Neural progenitor cell (in vitro differentiated cells): ENCODE measurements around the gene UPF2. TPM values are rescaled to one million over a fixed set of nuclear protein-coding genes. Genes with fewer than 3 reads are reported as not detected.

Source experiments
- DNase-seq: peaks from one replicate; pipeline ENCODE4 v3.0.0-alpha.2; 2016; ENCODE audit warnings: low spot score
- H2AFZ ChIP-seq: fragments of 200-600 bp; sonication (generic); replicated peaks from 2 replicates; pipeline ENCODE4 v1.6.1; 2016; ENCODE audit warnings: antibody characterized with exemption
- H3F3A ChIP-seq: fragments of 200-600 bp; sonication (generic); 2 replicates; pipeline ENCODE4 v1.6.1; 2016; ENCODE audit warnings: antibody characterized with exemption, low read depth
- H3K27ac ChIP-seq: fragments of 200-600 bp; sonication (generic); 2 replicates; pipeline ENCODE4 v1.5.1; 2016; ENCODE audit warnings: mild to moderate bottlenecking
- H3K27me3 ChIP-seq: fragments of 200-600 bp; sonication (generic); 2 replicates; pipeline ENCODE4 v1.6.1; 2016; ENCODE audit warnings: mild to moderate bottlenecking, moderate library complexity
- H3K36me3 ChIP-seq: fragments of 200-600 bp; sonication (generic); 2 replicates; pipeline ENCODE4 v1.5.1; 2016
- H3K4me1 ChIP-seq: fragments of 200-600 bp; sonication (generic); 2 replicates; pipeline ENCODE4 v1.6.1; 2016; ENCODE audit warnings: mixed run types
- H3K4me2 ChIP-seq: fragments of 200-600 bp; sonication (generic); 2 replicates; pipeline ENCODE4 v1.6.1; 2016
- H3K4me3 ChIP-seq: fragments of 200-600 bp; sonication (generic); 2 replicates; pipeline ENCODE4 v1.5.1; 2016
- H3K79me2 ChIP-seq: fragments of 200-600 bp; sonication (generic); 2 replicates; pipeline ENCODE4 v1.6.1; 2016; ENCODE audit warnings: low read depth
- H3K9ac ChIP-seq: fragments of 200-600 bp; sonication (generic); 2 replicates; pipeline ENCODE4 v1.6.1; 2016
- H3K9me3 ChIP-seq: fragments of 200-600 bp; sonication (generic); 2 replicates; pipeline ENCODE4 v1.5.1; 2016; ENCODE audit warnings: low read depth
- H4K20me1 ChIP-seq: fragments of 200-600 bp; sonication (generic); 2 replicates; pipeline ENCODE4 v1.6.1; 2016; ENCODE audit warnings: low read depth
- H3K27ac Mint-ChIP-seq: 3 replicates; pipeline ENCODE4 v1.8.0; 2021; ENCODE audit warnings: mixed read lengths
- H3K27me3 Mint-ChIP-seq: 2 replicates; pipeline ENCODE4 v1.8.0; 2022; ENCODE audit warnings: low read depth, mild to moderate bottlenecking, inconsistent platforms, moderate library complexity, mixed read lengths; ENCODE audit not compliant: insufficient read depth
- H3K36me3 Mint-ChIP-seq: 3 replicates; pipeline ENCODE4 v1.8.0; 2021; ENCODE audit warnings: mixed read lengths
- H3K4me1 Mint-ChIP-seq: 3 replicates; pipeline ENCODE4 v1.8.0; 2021; ENCODE audit warnings: mixed read lengths
- H3K4me3 Mint-ChIP-seq: 3 replicates; pipeline ENCODE4 v1.8.0; 2021; ENCODE audit warnings: mild to moderate bottlenecking, moderate library complexity, mixed read lengths
- H3K9me3 Mint-ChIP-seq: 3 replicates; pipeline ENCODE4 v1.8.0; 2020; ENCODE audit warnings: mixed read lengths
- EZH2 ChIP-seq: fragments of 200-600 bp; sonication (generic); IDR thresholded peaks from 2 replicates; pipeline ENCODE4 v1.6.1; 2017; ENCODE audit warnings: antibody characterized with exemption, mild to moderate bottlenecking, moderate library complexity
- EZH2phosphoT487 ChIP-seq: fragments of 200-600 bp; sonication (generic); IDR thresholded peaks from 2 replicates; pipeline ENCODE4 v1.6.1; 2017; ENCODE audit warnings: antibody characterized with exemption
- total RNA-seq: library from RNA; depleted of rRNA; stranded (reverse); fragments of >200 nt; gene quantifications from 2 replicates; pipeline ENCODE4 v1.2.3, GENCODE V29; 2015; ENCODE audit warnings: low replicate concordance
- TF ChIP-seq, protein P1 (sequence below): fragments of 200-600 bp; sonication (generic); IDR thresholded peaks from 2 replicates; pipeline ENCODE4 v1.5.1; 2017; ENCODE audit warnings: antibody characterized with exemption, mild to moderate bottlenecking

Gene UPF2
- total RNA-seq, 1 donor from 2014 or later = 33.2 TPM

GRCh38 chr10:11961771-11962170, 80.8 kb downstream of the UPF2 start:
- peaks cover 4% of the 10 kb centered on the region for H3K9me3 Mint-ChIP-seq
- no peaks in the 10 kb centered on the region for H3K27me3 Mint-ChIP-seq
- Histone ChIP-seq H3K4me1 (no peaks in the 10 kb centered on the region), H3K79me2 (no peaks in the 10 kb centered on the region), H3K36me3 (peaks cover 11% of the 10 kb centered on the region), H3K27ac (no peak overlapping the region), H2AFZ (no peak overlapping the region), H3K4me3 (no peak overlapping the region), H3K27me3 (no peaks in the 10 kb centered on the region), H3F3A (no peaks in the 10 kb centered on the region), H3K4me2 (no peak overlapping the region), H3K9me3 (no peaks in the 10 kb centered on the region), H3K9ac (no peak overlapping the region), H4K20me1 (no peaks in the 10 kb centered on the region)
- no peak overlapping the region for H3K4me3 Mint-ChIP-seq
- no peak overlapping the region for H3K27ac Mint-ChIP-seq
- no peaks in the 10 kb centered on the region for H3K4me1 Mint-ChIP-seq
- DNase-seq = no peak
- peaks cover 40% of the 10 kb centered on the region for H3K36me3 Mint-ChIP-seq
- TF ChIP-seq, protein P1, sequence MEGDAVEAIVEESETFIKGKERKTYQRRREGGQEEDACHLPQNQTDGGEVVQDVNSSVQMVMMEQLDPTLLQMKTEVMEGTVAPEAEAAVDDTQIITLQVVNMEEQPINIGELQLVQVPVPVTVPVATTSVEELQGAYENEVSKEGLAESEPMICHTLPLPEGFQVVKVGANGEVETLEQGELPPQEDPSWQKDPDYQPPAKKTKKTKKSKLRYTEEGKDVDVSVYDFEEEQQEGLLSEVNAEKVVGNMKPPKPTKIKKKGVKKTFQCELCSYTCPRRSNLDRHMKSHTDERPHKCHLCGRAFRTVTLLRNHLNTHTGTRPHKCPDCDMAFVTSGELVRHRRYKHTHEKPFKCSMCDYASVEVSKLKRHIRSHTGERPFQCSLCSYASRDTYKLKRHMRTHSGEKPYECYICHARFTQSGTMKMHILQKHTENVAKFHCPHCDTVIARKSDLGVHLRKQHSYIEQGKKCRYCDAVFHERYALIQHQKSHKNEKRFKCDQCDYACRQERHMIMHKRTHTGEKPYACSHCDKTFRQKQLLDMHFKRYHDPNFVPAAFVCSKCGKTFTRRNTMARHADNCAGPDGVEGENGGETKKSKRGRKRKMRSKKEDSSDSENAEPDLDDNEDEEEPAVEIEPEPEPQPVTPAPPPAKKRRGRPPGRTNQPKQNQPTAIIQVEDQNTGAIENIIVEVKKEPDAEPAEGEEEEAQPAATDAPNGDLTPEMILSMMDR = no peak
- no peak for TF ChIP-seq EZH2
- TF ChIP-seq EZH2phosphoT487 = no peak

DNA sequence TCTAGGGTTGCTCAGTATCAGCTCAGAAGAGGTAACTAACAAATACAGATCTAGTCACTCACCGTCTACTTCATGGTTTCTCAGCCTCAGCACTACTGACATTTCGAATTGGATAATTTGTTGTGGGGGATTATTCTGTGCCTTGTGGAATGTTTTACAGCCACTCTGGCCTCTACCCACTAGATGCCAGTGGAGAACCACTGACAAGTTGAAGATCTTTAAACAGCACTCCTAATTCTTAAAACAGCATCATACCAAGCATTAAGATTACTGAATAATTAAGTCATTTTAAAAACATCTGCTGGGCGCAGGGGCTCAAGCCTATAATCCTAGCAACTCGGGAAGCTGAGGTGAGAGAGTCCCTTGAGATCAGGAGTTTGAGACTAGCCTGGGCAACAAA, 82.6 kb downstream of the UPF2 start:
- Histone ChIP-seq H3K27me3 (no peaks in the 10 kb centered on the region), H3K79me2 (no peaks in the 10 kb centered on the region), H2AFZ (no peak overlapping the region), H3K4me3 (no peak overlapping the region), H3K4me2 (no peak overlapping the region), H3K9ac (no peak overlapping the region), H4K20me1 (no peaks in the 10 kb centered on the region), H3K27ac (no peak overlapping the region), H3K9me3 (no peaks in the 10 kb centered on the region), H3F3A (no peaks in the 10 kb centered on the region), H3K4me1 (no peaks in the 10 kb centered on the region), H3K36me3 (peaks cover 7% of the 10 kb centered on the region)
- Mint-ChIP-seq H3K9me3 (no peaks in the 10 kb centered on the region), H3K27me3 (no peaks in the 10 kb centered on the region), H3K36me3 (peaks cover 35% of the 10 kb centered on the region), H3K27ac (no peak overlapping the region), H3K4me1 (no peaks in the 10 kb centered on the region), H3K4me3 (no peak overlapping the region)
- TF ChIP-seq, protein P1 = no peak
- no peak for TF ChIP-seq EZH2phosphoT487
- no peak for TF ChIP-seq EZH2
- DNase-seq = no peak

DNA sequence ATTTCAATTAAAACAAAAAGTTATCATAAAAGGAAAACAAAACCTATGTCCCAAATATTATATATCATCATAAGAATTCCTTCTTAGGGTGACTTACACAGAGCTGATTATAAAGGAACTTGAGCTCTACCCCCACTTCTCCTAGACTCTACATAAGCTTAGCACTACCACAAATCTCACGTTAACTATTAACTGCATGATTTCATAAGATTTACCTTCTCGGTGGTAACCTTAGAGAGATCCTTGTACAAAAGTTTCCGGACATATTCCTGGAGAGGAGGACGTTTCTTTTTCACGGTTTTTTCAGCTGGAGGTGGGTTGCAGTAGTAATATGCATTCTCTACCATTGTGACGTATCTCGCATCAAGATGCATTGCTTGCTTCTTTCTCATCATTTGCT, 83.7 kb downstream of the UPF2 start:
- H3K4me1 ChIP-seq = no peaks in the 10 kb centered on the region
- no peak overlapping the region for H3K27ac ChIP-seq
- Mint-ChIP-seq H3K9me3 (no peaks in the 10 kb centered on the region), H3K4me3 (no peak overlapping the region), H3K36me3 (peaks cover 35% of the 10 kb centered on the region), H3K4me1 (no peaks in the 10 kb centered on the region), H3K27me3 (no peaks in the 10 kb centered on the region), H3K27ac (no peak overlapping the region)
- H3K79me2 ChIP-seq = no peaks in the 10 kb centered on the region
- DNase-seq = no peak
- H3K9me3 ChIP-seq = no peaks in the 10 kb centered on the region
- no peak overlapping the region for H3K4me2 ChIP-seq
- H3K4me3 ChIP-seq = no peak overlapping the region
- no peaks in the 10 kb centered on the region for H3K27me3 ChIP-seq
- TF ChIP-seq, protein P1 = no peak
- TF ChIP-seq EZH2 = no peak
- TF ChIP-seq EZH2phosphoT487 = no peak
- no peak overlapping the region for H3K9ac ChIP-seq
- H4K20me1 ChIP-seq = no peaks in the 10 kb centered on the region
- H3K36me3 ChIP-seq = peaks cover 11% of the 10 kb centered on the region
- no peaks in the 10 kb centered on the region for H3F3A ChIP-seq
- H2AFZ ChIP-seq = no peak overlapping the region

GRCh38 chr10:11951695-11952094, 90.9 kb downstream of the UPF2 start:
- no peaks in the 10 kb centered on the region for H3K27me3 Mint-ChIP-seq
- no peak overlapping the region for H3K27ac Mint-ChIP-seq
- no peak overlapping the region for H3K4me3 Mint-ChIP-seq
- peaks cover 19% of the 10 kb centered on the region for H3K36me3 Mint-ChIP-seq
- H3K27ac ChIP-seq = no peak overlapping the region
- H3K4me2 ChIP-seq = no peak overlapping the region
- H3K36me3 ChIP-seq = peaks cover 15% of the 10 kb centered on the region
- H4K20me1 ChIP-seq = no peaks in the 10 kb centered on the region
- no peaks in the 10 kb centered on the region for H3K79me2 ChIP-seq
- peaks cover 3% of the 10 kb centered on the region for H3K4me1 Mint-ChIP-seq
- TF ChIP-seq EZH2 (no peak), EZH2phosphoT487 (no peak)
- TF ChIP-seq, protein P1 = no peak
- no peak overlapping the region for H3K9ac ChIP-seq
- DNase-seq = no peak
- H3F3A ChIP-seq = no peaks in the 10 kb centered on the region
- no peak overlapping the region for H3K4me3 ChIP-seq
- H3K27me3 ChIP-seq = no peaks in the 10 kb centered on the region
- H3K9me3 ChIP-seq = no peaks in the 10 kb centered on the region
- no peaks in the 10 kb centered on the region for H3K4me1 ChIP-seq
- H3K9me3 Mint-ChIP-seq = no peaks in the 10 kb centered on the region
- H2AFZ ChIP-seq = no peak overlapping the region
